Liver (tissue), 9 donors: ENCODE measurements around the gene GRK5. TPM values are rescaled to one million over a fixed set of nuclear protein-coding genes. Genes with fewer than 3 reads are reported as not detected.

Experiments
- DNase-seq: peaks from one replicate; pipeline ENCODE4 v3.0.0-alpha.2; 2017; ENCODE audit warnings: low spot score
- H3K27ac ChIP-seq, 2 donors: one replicate each; pipeline ENCODE4 v1.7.0; 2013; ENCODE audit warnings: inconsistent platforms in 2 of 2, low read length in 2 of 2, control low read depth in 1 of 2, low read depth in 1 of 2, mild to moderate bottlenecking in 1 of 2
- H3K27me3 ChIP-seq, 4 donors: one replicate each; pipeline versions ENCODE4 v1.6.1 to v1.7.0; 2013; ENCODE audit warnings: low read length in 3 of 4, inconsistent platforms in 1 of 4, mild to moderate bottlenecking in 1 of 4, moderate library complexity in 1 of 4; ENCODE audit not compliant: control insufficient read depth in 4 of 4, insufficient read depth in 4 of 4
- H3K36me3 ChIP-seq, 4 donors: one replicate each; pipeline versions ENCODE4 v1.6.1 to v1.7.0; 2013; ENCODE audit warnings: low read length in 3 of 4, mild to moderate bottlenecking in 3 of 4, low read depth in 1 of 4, moderate library complexity in 1 of 4; ENCODE audit not compliant: control insufficient read depth in 4 of 4, insufficient read depth in 3 of 4
- H3K4me1 ChIP-seq, 4 donors: one replicate each; pipeline versions ENCODE4 v1.6.1 to v1.7.0; 2013; ENCODE audit warnings: low read length in 3 of 4, mild to moderate bottlenecking in 3 of 4, moderate library complexity in 1 of 4; ENCODE audit not compliant: control insufficient read depth in 4 of 4, insufficient read depth in 4 of 4
- H3K4me3 ChIP-seq, 3 donors: one replicate each; pipeline versions ENCODE4 v1.6.1 to v1.7.0; 2013; ENCODE audit warnings: low read length in 3 of 3, control low read depth in 1 of 3, low read depth in 1 of 3, mild to moderate bottlenecking in 1 of 3
- H3K9ac ChIP-seq, 2 donors: one replicate each; pipeline ENCODE4 v1.7.0; 2013; ENCODE audit warnings: low read length in 2 of 2, mild to moderate bottlenecking in 2 of 2, moderate library complexity in 2 of 2, control low read depth in 1 of 2, low read depth in 1 of 2
- H3K9me3 ChIP-seq, 4 donors: one replicate each; pipeline versions ENCODE4 v1.6.1 to v1.7.0; 2013; ENCODE audit warnings: low read length in 3 of 4; ENCODE audit not compliant: control insufficient read depth in 4 of 4
- EGR1 ChIP-seq, 2 donors: IDR thresholded peaks; 2 replicates each; pipeline ENCODE4 v1.6.1; 2016 to 2018; ENCODE audit warnings: antibody characterized with exemption in 2 of 2, low read depth in 2 of 2
- FOXA1 ChIP-seq: IDR thresholded peaks from 2 replicates; pipeline ENCODE4 v1.6.1; 2016; ENCODE audit warnings: antibody characterized with exemption
- GABPA ChIP-seq, 2 donors: IDR thresholded peaks in 1 of 2; conservative IDR thresholded peaks in 1 of 2; 2 replicates each; pipeline ENCODE4 v1.6.1; 2016; ENCODE audit warnings: antibody characterized with exemption in 2 of 2, mild to moderate bottlenecking in 1 of 2, moderate library complexity in 1 of 2
- HNF4A ChIP-seq, 2 donors: conservative IDR thresholded peaks; 2 replicates each; pipeline ENCODE4 v1.6.1; 2016; ENCODE audit warnings: antibody characterized with exemption in 2 of 2, mild to moderate bottlenecking in 2 of 2
- HNF4G ChIP-seq: IDR thresholded peaks from 2 replicates; pipeline ENCODE4 v1.6.1; 2016; ENCODE audit warnings: antibody characterized with exemption
- JUND ChIP-seq, 2 donors: IDR thresholded peaks; 2 replicates each; pipeline ENCODE4 v1.6.1; 2016; ENCODE audit warnings: antibody characterized with exemption in 2 of 2
- NR2F2 ChIP-seq: IDR thresholded peaks from 2 replicates; pipeline ENCODE4 v1.6.1; 2016; ENCODE audit warnings: antibody characterized with exemption
- RAD21 ChIP-seq, 2 donors: IDR thresholded peaks; 2 replicates each; pipeline ENCODE4 v1.6.1; 2016; ENCODE audit warnings: antibody characterized with exemption in 2 of 2, mild to moderate bottlenecking in 2 of 2
- RXRA ChIP-seq, 2 donors: IDR thresholded peaks; 2 replicates each; pipeline ENCODE4 v1.6.1; 2017 to 2018; ENCODE audit warnings: antibody characterized with exemption in 2 of 2, mild to moderate bottlenecking in 1 of 2
- SP1 ChIP-seq: IDR thresholded peaks from 2 replicates; pipeline ENCODE4 v1.6.1; 2018; ENCODE audit warnings: antibody characterized with exemption, mild to moderate bottlenecking
- TAF1 ChIP-seq: conservative IDR thresholded peaks from 2 replicates; pipeline ENCODE4 v1.6.1; 2016; ENCODE audit warnings: antibody characterized with exemption, mild to moderate bottlenecking
- YY1 ChIP-seq: IDR thresholded peaks from 2 replicates; pipeline ENCODE4 v1.6.1; 2016; ENCODE audit warnings: antibody characterized with exemption, mild to moderate bottlenecking
- WGBS: extraction: QIAGEN DNeasy Blood & Tissue Kit; methylation state at CpG from one replicate; pipeline ENCODE4 v1.1.7; 2013; 5-methylcytosine and 5-hydroxymethylcytosine counted together
- polyA plus RNA-seq, 2 donors: library from polyadenylated mRNA; stranded (reverse) in 1 of 2; unstranded in 1 of 2; fragments of 200-250 nt in 1 of 2; fragments of >200 nt in 1 of 2; fragmentation: Nextera tagmentation in 1 of 2; extraction: Ambion mirVana in 1 of 2; gene quantifications; one replicate each; pipeline versions ENCODE4 v1.2.1 to v1.2.3, GENCODE V29; 2013 to 2015
- total RNA-seq, 2 donors: library from RNA; depleted of rRNA; stranded (reverse); fragments of >200 nt; gene quantifications; one replicate each; pipeline ENCODE4 v1.2.3, GENCODE V29; 2014
- TF ChIP-seq, protein P1 (sequence below): IDR thresholded peaks from 2 replicates; pipeline ENCODE4 v1.6.1; 2016; ENCODE audit warnings: antibody characterized with exemption
- TF ChIP-seq, protein P2 (sequence below): IDR thresholded peaks from 2 replicates; pipeline ENCODE4 v1.6.1; 2016; ENCODE audit warnings: antibody characterized with exemption
- TF ChIP-seq, protein P3 (sequence below): fragments of 150-350 bp; IDR thresholded peaks from 2 replicates; pipeline ENCODE4 v1.5.1; 2017; ENCODE audit warnings: improper control_type of control experiment, low read depth, low read length; ENCODE audit not compliant: missing input control
- TF ChIP-seq, protein P4 (sequence below): IDR thresholded peaks from 2 replicates; pipeline ENCODE4 v1.6.1; 2016; ENCODE audit warnings: antibody characterized with exemption, mild to moderate bottlenecking
- donor health status: healthy.
- donor health status: healthy.
- donor health status: healthy.
- donor health status: healthy.
- donor health status: healthy.

The GRK5 gene
- total and polyA plus RNA-seq, 4 donors, result 2.1 to 6.6 (median 5.1) TPM

DNA sequence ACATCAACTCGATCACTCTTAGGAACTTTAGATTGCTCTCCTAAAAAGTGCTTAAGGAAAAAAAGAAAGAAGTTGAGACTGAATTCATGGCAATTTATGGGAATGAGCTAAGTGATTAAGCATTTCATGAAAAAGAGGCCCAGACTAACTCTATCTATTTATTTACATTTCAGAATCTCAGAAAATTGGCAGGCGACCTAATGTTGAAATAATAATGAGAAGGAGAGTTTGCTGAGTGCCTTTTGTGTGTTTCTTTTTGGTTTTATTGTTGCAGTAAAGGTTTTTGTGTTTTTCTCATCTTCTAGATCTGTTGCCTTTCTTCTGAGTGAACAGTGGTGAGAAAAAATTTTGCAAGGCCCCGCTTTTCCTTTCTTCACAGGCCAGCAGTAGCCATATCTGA is 3.8 kb downstream of the GRK5 start:
- Histone ChIP-seq H3K27ac (peak overlapping the region in 1 of 2 donors; percentile 27), H3K4me1 (peaks cover 0 to 25% (median 19%) of the 10 kb centered on the region in 4 donors), H3K9ac (peak overlapping the region in 1 of 2 donors; percentile 29), H3K36me3 (peaks cover 0 to 2% (median 0%) of the 10 kb centered on the region in 4 donors), H3K9me3 (no peaks in the 10 kb centered on the region), H3K27me3 (no peaks in the 10 kb centered on the region), H3K4me3 (no peak overlapping the region)
- TF ChIP-seq HNF4G, result no peak
- TF ChIP-seq RAD21 (IDR thresholded peaks at IDR 0.05), result no peak
- no peak for TF ChIP-seq RXRA (IDR thresholded peaks at IDR 0.05)
- no peak for TF ChIP-seq TAF1
- TF ChIP-seq NR2F2, result no peak
- TF ChIP-seq, protein P1, sequence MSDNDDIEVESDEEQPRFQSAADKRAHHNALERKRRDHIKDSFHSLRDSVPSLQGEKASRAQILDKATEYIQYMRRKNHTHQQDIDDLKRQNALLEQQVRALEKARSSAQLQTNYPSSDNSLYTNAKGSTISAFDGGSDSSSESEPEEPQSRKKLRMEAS, result no peak
- TF ChIP-seq, protein P2, sequence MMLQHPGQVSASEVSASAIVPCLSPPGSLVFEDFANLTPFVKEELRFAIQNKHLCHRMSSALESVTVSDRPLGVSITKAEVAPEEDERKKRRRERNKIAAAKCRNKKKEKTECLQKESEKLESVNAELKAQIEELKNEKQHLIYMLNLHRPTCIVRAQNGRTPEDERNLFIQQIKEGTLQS, result no peak
- no peak for TF ChIP-seq GABPA (IDR thresholded peaks at IDR 0.05 in 1 of 2, conservative IDR thresholded peaks at IDR 0.05 in 1 of 2)
- no peak for TF ChIP-seq EGR1 (IDR thresholded peaks at IDR 0.05; ENCODE audit: low read depth in 2 of 2)
- TF ChIP-seq JUND (IDR thresholded peaks at IDR 0.05), result no peak
- TF ChIP-seq, protein P3, sequence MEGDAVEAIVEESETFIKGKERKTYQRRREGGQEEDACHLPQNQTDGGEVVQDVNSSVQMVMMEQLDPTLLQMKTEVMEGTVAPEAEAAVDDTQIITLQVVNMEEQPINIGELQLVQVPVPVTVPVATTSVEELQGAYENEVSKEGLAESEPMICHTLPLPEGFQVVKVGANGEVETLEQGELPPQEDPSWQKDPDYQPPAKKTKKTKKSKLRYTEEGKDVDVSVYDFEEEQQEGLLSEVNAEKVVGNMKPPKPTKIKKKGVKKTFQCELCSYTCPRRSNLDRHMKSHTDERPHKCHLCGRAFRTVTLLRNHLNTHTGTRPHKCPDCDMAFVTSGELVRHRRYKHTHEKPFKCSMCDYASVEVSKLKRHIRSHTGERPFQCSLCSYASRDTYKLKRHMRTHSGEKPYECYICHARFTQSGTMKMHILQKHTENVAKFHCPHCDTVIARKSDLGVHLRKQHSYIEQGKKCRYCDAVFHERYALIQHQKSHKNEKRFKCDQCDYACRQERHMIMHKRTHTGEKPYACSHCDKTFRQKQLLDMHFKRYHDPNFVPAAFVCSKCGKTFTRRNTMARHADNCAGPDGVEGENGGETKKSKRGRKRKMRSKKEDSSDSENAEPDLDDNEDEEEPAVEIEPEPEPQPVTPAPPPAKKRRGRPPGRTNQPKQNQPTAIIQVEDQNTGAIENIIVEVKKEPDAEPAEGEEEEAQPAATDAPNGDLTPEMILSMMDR, result no peak
- no peak for TF ChIP-seq YY1
- no peak for TF ChIP-seq HNF4A (conservative IDR thresholded peaks at IDR 0.05)
- TF ChIP-seq, protein P4, sequence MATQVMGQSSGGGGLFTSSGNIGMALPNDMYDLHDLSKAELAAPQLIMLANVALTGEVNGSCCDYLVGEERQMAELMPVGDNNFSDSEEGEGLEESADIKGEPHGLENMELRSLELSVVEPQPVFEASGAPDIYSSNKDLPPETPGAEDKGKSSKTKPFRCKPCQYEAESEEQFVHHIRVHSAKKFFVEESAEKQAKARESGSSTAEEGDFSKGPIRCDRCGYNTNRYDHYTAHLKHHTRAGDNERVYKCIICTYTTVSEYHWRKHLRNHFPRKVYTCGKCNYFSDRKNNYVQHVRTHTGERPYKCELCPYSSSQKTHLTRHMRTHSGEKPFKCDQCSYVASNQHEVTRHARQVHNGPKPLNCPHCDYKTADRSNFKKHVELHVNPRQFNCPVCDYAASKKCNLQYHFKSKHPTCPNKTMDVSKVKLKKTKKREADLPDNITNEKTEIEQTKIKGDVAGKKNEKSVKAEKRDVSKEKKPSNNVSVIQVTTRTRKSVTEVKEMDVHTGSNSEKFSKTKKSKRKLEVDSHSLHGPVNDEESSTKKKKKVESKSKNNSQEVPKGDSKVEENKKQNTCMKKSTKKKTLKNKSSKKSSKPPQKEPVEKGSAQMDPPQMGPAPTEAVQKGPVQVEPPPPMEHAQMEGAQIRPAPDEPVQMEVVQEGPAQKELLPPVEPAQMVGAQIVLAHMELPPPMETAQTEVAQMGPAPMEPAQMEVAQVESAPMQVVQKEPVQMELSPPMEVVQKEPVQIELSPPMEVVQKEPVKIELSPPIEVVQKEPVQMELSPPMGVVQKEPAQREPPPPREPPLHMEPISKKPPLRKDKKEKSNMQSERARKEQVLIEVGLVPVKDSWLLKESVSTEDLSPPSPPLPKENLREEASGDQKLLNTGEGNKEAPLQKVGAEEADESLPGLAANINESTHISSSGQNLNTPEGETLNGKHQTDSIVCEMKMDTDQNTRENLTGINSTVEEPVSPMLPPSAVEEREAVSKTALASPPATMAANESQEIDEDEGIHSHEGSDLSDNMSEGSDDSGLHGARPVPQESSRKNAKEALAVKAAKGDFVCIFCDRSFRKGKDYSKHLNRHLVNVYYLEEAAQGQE, result no peak
- 78% methylated on average over 3 of the region's 3 CpGs for WGBS
- no peak for DNase-seq

DNA sequence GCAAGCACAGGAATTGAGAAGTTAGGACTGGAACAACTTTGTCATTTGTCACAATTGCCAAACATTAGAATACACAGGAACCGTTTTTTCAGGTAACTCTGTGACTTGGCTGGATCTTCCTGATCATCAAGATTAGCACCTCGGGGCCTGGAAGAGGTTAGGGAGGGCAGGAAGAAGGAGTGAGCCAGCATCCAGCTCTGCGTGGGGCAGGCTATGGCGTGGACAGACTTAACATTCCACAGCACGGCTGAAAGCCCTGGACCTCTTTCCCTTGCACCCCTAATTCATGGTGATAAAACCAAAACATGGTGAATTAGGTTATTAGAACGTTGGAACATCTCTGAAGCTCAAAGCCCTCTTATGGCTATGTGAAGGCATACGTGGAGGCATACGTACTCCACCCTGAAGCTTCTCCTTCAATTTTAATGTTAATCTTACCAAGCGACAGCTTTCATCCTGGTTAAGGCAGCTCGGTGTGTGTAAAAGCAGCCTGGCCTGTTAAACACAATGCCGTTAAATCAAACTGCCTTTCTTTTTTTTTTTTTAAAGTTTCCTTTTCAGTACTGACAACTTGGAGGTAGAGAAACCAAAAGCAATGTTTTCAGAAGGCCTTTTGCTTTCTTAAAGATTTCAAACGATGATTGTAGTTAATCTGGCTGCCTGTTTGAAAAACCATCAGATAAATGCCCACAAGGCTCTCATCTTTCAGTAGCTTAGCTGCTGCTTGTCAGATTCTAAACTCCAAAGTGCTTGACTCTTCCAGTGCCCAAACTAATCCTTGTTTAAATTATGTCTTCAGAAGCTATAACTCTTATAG is 4.5 kb downstream of the GRK5 start:
- no peaks in the 10 kb centered on the region for H3K27me3 ChIP-seq
- H3K27ac ChIP-seq, result peak overlapping the region; percentile 3 to 27
- TF ChIP-seq EGR1 (IDR thresholded peaks at IDR 0.05; ENCODE audit: low read depth in 2 of 2), result no peak
- no peak for TF ChIP-seq FOXA1
- no peak for TF ChIP-seq SP1
- H3K9me3 ChIP-seq, result no peaks in the 10 kb centered on the region
- peaks cover 0 to 2% (median 0%) of the 10 kb centered on the region in 4 donors for H3K36me3 ChIP-seq
- WGBS, result 59% methylated on average over 12 of the region's 12 CpGs
- no peak for DNase-seq
- H3K4me3 ChIP-seq, result no peak overlapping the region
- peak overlapping the region in 1 of 2 donors; percentile 73 for H3K9ac ChIP-seq
- H3K4me1 ChIP-seq, result peaks cover 0 to 22% (median 16%) of the 10 kb centered on the region in 4 donors
